T-helper 22 cell (primary cell): ENCODE data around the gene HMHB1.

Experiments used
- DNase-seq: peaks from one replicate; pipeline ENCODE4 v3.0.0-alpha.2; 2020; ENCODE audit warnings: low read depth

HMHB1 gene

GRCh38 chr5:143812085-143812705 lies at the start of gene HMHB1:
TSS of gene HMHB1 (plus strand) at chr5:143812161.
- no peak for DNase-seq

- no peak for DNase-seq
These were observed 49.2 kb upstream of the HMHB1 start for GRCh38 chr5:143762636-143763220.

DNA sequence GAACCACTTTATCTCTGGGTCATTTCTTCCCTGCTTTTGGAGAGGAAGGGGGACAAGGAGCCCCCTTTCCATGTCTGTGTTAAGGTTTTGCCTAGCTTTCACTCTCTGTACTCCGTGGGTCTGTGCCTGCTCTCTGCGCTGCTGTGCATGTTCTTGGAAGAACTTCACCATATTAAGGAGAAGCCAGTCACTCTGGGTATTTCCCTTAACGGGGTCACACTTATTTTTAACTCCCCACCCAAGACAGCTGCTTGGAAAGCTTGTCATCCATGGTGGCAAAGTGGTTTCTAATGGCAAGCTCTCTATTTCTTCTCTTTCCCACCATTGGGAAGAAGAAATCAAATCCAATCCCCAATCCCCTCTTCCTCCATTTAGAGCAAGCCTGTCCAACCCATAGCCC lies 44.8 kb upstream of the HMHB1 start:
- no peak for DNase-seq

GRCh38 chr5:143769026-143769786 lies 42.8 kb upstream of the HMHB1 start:
- DNase-seq: no peak

GRCh38 chr5:143770450-143770849 lies 41.5 kb upstream of the HMHB1 start:
- no peak for DNase-seq

DNA sequence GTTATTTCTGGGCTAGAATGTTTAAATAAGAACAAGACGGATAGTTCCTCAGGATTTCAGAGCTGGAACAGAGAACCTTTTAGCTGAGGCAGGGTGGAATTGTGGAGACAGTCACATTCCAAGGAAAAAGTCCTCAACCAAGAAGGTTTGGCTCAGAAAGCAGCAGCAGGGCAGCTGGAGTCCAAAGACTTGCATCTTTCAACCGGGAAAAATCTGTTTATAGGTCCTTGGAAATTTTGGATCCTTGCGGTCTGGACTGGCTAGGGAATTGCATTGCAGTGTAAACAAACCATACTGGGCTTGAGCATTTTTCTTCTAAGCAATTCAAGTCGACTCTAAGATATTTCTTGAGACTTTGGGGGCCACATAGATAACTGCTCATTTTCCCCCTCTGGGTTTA lies 40.8 kb upstream of the HMHB1 start:
- DNase-seq: no peak

DNA sequence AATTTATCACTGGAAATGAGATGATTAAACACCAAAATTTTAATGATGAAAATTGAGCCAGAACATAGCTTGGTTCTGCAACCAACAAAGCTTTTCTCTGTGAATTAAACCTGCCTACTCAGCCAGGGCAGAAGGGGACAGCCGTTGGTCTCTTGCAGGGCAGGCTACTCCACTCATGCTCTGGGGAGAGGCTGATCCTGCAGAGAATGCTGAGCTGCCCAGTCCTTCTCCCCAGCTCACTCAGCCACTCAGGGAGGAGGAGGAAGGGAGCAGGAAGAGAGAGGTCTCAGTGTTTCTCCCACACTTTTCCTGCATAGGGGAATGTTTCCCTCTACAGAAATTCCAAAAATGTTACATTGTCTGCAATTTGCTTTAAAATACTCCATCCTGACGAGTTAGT lies 40.4 kb upstream of the HMHB1 start:
- no peak for DNase-seq

DNA sequence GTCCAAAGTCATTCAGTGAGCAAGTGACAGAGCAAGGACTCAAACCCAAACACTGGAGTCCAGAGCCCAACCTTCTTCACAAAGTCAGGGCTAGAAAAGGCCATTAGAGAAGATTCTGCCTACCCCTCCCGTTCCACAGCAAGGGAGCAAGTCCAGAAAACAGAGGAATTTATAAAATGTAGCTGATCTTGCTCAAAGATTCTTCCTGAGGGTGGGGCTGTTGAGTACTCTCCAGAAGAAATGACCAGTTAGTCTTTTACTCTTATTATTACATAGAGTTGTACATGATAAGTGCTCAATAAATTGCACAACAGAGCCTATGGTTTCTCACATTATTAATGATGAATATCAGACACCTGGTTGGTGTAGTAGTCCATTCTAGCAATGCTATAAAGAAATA lies 39.3 kb upstream of the HMHB1 start:
- no peak for DNase-seq

GRCh38 chr5:143775258-143775657 lies 36.7 kb upstream of the HMHB1 start:
- no peak for DNase-seq

GRCh38 chr5:143776951-143777350 lies 35.0 kb upstream of the HMHB1 start:
- DNase-seq: no peak

GRCh38 chr5:143779506-143779905 lies 32.5 kb upstream of the HMHB1 start:
- no peak for DNase-seq

DNA sequence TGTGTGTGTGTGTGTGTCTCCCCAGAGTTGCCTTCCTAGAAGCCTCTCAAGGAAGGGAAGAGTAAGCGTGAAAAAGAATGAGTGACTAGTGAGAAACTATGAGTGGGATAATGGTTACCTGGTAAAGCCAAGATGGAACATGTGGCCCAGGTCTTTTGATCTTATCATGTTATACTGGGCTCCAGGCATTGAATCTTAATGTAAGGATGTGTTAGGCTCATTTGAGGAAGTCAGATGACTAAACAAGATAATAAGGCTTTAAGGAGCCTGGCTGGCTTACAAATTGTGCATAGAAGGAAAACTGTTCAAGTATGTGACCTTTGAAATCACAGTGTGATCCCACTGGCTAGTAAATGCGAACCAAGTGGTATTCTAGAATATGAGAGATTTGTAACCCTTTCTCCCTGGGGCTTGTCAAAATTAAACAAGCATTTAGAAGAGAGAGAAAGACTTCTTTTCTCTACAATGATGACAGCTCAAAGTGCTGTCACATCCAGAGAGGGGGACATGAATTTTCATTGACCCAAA lies 29.9 kb upstream of the HMHB1 start:
- no peak for DNase-seq

- DNase-seq: no peak
These were observed 29.2 kb upstream of the HMHB1 start for GRCh38 chr5:143782588-143783386.

DNA sequence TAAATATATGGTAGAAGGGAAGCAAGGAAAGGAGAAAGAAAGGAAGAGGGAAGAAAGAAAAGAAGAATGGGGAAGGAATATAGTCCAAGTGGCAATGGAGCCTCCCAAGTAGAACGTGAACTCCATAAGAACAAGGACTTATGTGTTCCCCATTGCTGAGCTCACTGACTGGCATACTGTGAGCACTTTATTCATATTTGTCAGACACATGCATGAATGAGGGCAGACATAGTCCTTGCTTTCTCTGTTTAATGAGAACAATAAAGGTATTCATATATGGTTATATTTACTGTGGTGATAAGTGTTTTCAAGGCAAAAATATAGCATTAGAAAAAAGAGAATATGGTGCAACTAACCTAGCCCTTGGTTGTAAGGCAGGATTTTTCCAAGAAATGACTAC lies 23.6 kb upstream of the HMHB1 start:
- no peak for DNase-seq

- DNase-seq: no peak
These were observed 21.4 kb upstream of the HMHB1 start for GRCh38 chr5:143790457-143791112.

DNA sequence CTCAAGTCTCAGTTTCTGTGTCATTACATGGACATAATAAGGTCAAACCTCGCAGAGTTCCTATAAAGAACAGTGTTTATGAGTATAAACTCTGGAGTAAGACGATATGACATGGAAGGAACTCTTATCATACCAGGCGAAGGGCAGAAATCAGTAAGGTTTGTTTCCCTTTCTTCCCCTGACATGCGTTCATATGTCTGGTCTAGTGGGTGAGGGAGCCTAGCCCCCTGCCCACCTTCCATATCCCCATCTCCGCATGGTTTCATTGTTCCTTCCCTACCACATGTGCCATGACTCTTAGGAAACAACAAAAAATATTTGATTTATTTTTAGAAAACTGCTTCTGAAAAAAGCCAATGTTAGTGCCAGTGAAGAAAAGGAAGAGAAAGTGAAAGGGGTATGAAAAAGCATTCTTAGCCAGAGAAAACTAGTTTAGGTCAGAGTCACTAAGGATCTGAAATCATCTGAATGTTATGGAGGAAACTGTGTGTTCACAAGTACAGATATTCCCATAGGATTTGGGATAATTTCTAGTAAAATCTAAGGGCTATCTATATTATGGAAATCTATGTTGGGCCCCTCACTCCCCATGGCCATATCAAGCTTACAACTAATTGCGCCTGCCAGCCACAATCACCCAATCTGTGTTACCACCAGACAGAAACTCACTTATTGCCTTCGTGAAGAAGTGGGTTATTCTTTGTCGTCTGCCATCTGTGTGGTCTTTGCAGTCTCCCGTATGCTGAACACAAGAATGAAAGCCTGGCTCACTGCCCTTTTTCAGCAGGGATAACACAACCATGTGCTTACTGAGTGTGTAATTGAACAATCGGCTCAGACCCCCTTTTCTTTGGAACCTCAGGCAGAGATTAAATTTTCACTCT lies 19.9 kb upstream of the HMHB1 start:
- no peak for DNase-seq

GRCh38 chr5:143793249-143793648 lies 18.7 kb upstream of the HMHB1 start:
- DNase-seq: no peak

GRCh38 chr5:143796125-143796524 lies 15.8 kb upstream of the HMHB1 start:
- DNase-seq: no peak

GRCh38 chr5:143796753-143797152 lies 15.2 kb upstream of the HMHB1 start:
- DNase-seq: no peak

DNA sequence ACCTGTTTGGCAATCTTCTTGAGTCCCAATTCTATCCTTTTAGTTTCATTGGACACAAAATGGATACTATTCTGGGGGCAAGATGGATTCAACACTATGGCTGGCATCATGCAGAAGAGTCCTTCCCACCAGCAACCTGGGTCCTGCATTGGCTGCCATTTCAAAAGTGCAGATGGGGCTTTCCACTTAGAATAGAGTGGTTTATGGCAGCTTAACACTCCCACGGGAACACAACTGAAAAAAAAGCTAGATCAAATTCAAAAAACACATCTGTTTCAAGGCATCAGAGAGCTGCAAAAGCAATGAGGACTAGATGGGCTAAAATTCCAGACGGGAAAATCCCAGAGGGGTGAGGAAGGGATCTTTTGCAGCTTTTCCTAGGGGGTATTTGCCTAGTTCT lies 11.2 kb upstream of the HMHB1 start:
- no peak for DNase-seq
